H7 (cell line): Measurements from ENCODE around the gene MAD2L2. TPM values are rescaled to one million over a fixed set of nuclear protein-coding genes. Genes with fewer than 3 reads are reported as not detected.
A peak's percentile ranks its signal among the peaks of the same experiment; 100 is the strongest.

Source experiments
- DNase-seq: peaks from one replicate; pipeline ENCODE4 v3.0.0; 2012
- H3K27me3 ChIP-seq: 2 replicates; pipeline ENCODE4 v1.6.0; 2011; ENCODE audit warnings: mild to moderate bottlenecking, low read length; ENCODE audit not compliant: control insufficient read depth, insufficient read depth
- H3K36me3 ChIP-seq: replicated peaks from 2 replicates; pipeline ENCODE4 v1.5.1; 2011; ENCODE audit warnings: low read length; ENCODE audit not compliant: control insufficient read depth, insufficient read depth
- H3K4me3 ChIP-seq: 2 replicates; pipeline ENCODE4 v1.5.1; 2011; ENCODE audit warnings: low read depth, mild to moderate bottlenecking, control low read depth, low read length, moderate library complexity; ENCODE audit not compliant: insufficient read depth
- total RNA-seq: library from RNA; depleted of rRNA; stranded (reverse); fragments of >200 nt; shearing (Covaris generic); gene quantifications from 2 replicates; pipeline ENCODE4 v1.2.3, GENCODE V29; 2014

The MAD2L2 gene
- total RNA-seq, 1 experiment from 2014 or later: 786 TPM

DNA sequence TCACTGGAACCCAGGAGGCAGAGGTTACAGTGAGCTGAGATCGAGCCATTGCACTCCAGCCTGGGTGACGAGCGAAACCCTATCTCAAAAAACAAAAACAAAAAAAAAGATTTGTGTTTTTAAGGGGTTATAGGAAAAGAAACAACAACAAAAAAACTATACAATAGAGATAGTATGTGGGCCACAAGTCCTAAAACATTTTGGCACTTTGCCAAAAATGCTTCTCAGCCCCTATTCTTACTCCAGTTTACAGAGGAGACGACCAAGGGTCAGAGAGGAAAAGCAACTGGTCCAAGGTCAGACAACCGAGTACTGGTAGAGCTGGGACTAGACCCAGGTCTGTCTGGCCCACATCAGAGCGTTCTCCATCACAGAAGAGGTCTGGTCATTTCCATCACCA is 23.3 kb downstream of the MAD2L2 start:
- DNase-seq: no peak
- Histone ChIP-seq H3K4me3 (no peak overlapping the region), H3K27me3 (peaks cover 14% of the 10 kb centered on the region), H3K36me3 (peaks cover 9% of the 10 kb centered on the region)

DNA sequence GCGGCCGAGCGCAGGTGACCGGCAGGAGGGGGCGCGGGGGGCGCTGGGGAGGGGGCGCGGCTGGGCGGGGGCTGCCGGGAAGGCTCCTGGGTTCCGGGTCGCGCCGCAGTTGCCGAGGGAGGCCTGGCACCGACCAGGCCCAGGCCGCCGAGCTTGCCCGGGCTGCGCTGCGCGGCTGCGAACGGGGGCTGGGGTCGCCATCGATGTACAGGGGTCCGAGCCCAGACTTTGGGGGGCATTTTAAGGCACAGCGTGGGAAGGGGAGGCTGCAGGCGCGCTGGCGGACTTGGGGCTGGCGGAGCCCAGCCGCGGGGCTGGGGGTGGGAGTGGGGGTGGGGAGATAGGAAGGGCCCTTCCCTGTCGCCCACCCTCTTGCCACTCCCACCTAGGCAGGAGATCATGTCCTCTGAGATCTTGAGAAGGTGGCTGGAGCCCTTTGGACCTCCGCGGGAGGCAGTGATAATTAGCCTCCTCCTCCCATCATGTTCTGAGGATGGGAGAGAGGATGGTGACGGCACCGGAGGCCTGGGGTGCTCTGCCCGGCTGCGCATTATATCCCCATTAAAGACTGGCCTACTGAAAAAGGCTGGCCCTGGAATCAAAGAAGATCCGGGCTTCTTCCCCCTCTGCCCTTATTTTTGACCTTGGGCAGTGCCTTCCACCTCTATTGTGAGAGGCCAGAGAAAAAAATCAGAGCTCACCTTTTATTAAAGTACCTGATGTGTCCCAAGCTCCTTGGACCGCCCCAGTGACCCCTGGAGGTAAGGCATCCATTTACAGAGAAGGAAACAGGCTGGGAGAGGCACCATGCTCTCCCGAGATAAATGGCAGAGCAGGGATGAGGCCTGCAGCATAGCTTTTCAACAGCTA is 25.8 kb downstream of the MAD2L2 start:
- H3K27me3 ChIP-seq: peaks cover 32% of the 10 kb centered on the region
- DNase-seq: peak; percentile 79

DNA sequence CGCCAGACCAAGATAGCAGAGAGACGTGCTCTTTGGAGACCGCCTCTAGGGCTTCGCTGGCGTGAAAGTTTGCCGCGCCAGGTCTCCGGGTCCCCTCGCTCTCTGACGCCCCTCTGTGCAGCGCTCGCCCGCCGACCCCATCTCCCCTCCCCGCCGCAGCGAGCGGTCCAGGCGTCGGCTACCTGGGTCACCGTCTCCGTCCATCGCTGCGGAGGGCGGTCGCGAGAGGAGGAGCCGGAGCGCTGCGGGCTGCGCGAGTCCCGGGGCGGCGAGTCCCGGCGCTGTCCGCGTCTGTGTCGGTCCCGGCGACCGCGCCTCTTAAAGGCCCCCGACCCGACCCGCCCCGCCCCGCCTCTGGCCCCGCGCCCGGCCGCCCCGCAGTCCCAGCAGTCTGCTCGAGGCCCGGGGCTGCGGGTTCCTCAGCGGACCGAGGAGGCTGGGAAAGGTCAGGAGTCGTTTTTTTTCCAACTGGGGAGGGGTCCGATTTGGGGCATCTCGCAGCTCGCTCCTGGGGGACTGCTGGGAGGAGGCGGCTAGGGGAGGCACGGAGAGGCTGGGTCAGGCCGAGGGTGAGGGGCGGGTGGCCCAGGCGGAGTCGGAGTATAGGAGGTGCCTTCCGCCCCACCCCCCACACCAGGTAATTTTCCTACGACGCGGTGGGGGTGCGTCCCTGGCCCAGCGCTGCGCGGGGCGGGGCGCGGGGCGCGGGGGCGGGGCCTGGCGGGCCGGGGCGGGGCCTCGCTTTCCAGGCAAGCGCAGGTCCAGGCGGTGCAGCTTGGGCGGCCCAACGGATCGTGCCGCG is 26.6 kb downstream of the MAD2L2 start, which contains the start of the genes FBXO2 and FBXO44:
Gene FBXO2, minus strand, starts transcription at position 293 of the 802 bp plus-strand sequence. Its CDS starts 89 bp downstream, at position 204.
Gene FBXO44, plus strand, starts transcription at position 741 of the 802 bp plus-strand sequence. CDS start 959 bp downstream, outside the sequence.
- Histone ChIP-seq H3K36me3 (peaks cover 9% of the 10 kb centered on the region), H3K27me3 (peaks cover 40% of the 10 kb centered on the region), H3K4me3 (peak within 1 kb of the TSS; percentile 81)
- peak; percentile 96 for DNase-seq

More for the DNA sequence above, 25.8 kb downstream of the MAD2L2 start:
- H3K4me3 ChIP-seq: peak overlapping the region; percentile 67
- H3K36me3 ChIP-seq: peaks cover 9% of the 10 kb centered on the region

GRCh38 chr1:11653861-11654136 is 27.1 kb downstream of the MAD2L2 start:
- peak; percentile 86 for DNase-seq
- Histone ChIP-seq H3K27me3 (peaks cover 44% of the 10 kb centered on the region), H3K4me3 (peak overlapping the region; percentile 81), H3K36me3 (peaks cover 9% of the 10 kb centered on the region)

- peaks cover 48% of the 10 kb centered on the region for H3K27me3 ChIP-seq
- H3K4me3 ChIP-seq: peak overlapping the region; percentile 81
- peak; percentile 78 for DNase-seq
- H3K36me3 ChIP-seq: peaks cover 8% of the 10 kb centered on the region
Observed at GRCh38 chr1:11653101-11653860, 27.7 kb downstream of the MAD2L2 start.

- no peak overlapping the region for H3K4me3 ChIP-seq
- peaks cover 53% of the 10 kb centered on the region for H3K27me3 ChIP-seq
- peaks cover 7% of the 10 kb centered on the region for H3K36me3 ChIP-seq
- no peak for DNase-seq
Observed at GRCh38 chr1:11652203-11652780, 28.7 kb downstream of the MAD2L2 start.

DNA sequence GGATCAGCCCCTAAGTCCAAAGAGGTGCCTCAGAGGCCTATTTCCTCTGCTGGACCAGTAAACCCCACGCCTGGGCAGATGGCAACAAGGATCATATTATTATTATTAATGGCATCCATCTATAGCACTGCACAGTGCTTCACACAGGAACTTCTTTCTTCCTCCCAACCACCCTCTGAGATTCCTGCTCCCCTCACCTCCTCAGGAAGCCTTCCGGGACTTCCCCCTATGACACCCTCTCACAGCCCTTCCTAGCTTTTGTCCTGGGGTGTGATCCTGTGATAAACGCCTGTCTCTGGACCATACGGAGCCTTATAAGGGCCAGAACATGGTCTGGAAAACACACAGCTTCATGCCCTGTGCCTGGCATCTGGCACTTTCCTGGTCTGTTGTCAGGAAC is 29.9 kb downstream of the MAD2L2 start:
- Histone ChIP-seq H3K4me3 (0 out of 2 replicates have a peak overlapping the region, but pooled peaks have one; percentile 16), H3K27me3 (peaks cover 53% of the 10 kb centered on the region), H3K36me3 (peaks cover 2% of the 10 kb centered on the region)
- DNase-seq: no peak

- DNase-seq: peak; percentile 87
- peaks cover 51% of the 10 kb centered on the region for H3K27me3 ChIP-seq
- H3K36me3 ChIP-seq: no peaks in the 10 kb centered on the region; the same call in 1 of the 2 replicates
- peak overlapping the region; percentile 16; the same call in 1 of the 2 replicates for H3K4me3 ChIP-seq
Observed at GRCh38 chr1:11650331-11650991, 30.5 kb downstream of the MAD2L2 start.

- no peaks in the 10 kb centered on the region; the same call in 1 of the 2 replicates for H3K36me3 ChIP-seq
- H3K27me3 ChIP-seq: peaks cover 51% of the 10 kb centered on the region
- no peak for DNase-seq
- H3K4me3 ChIP-seq: no peak overlapping the region
Observed at GRCh38 chr1:11649624-11650330, 31.2 kb downstream of the MAD2L2 start.

- Histone ChIP-seq H3K4me3 (peak overlapping the region; percentile 44), H3K27me3 (peaks cover 51% of the 10 kb centered on the region), H3K36me3 (no peaks in the 10 kb centered on the region; the same call in 1 of the 2 replicates)
- no peak for DNase-seq
Observed at GRCh38 chr1:11649237-11649623, 31.7 kb downstream of the MAD2L2 start.

DNA sequence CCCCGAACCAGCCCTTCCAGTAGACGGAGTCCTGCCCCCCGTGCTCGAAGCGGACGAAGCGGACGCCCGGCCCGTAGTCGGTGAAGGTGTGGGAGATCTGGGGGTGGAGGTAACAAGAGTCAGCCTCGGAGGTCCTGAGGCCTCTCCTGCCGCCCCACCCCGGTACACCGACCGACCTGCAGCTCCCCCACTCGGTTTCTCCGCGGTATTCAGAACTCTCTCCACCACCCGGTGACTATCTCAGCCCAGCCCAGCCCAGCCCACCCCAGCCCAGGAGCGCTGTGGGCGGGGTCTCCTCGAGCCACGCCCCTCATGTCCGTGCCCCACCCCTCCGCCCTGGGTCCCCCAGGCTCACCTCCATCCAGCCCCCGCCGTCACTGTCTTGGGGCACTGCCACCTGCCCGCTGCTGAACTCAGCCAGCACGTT is 32.2 kb downstream of the MAD2L2 start:
- H3K36me3 ChIP-seq: no peaks in the 10 kb centered on the region; the same call in 1 of the 2 replicates
- peaks cover 47% of the 10 kb centered on the region for H3K27me3 ChIP-seq
- peak overlapping the region; percentile 44 for H3K4me3 ChIP-seq
- DNase-seq: peak; percentile 96

GRCh38 chr1:11648039-11648438 is 32.9 kb downstream of the MAD2L2 start:
- peaks cover 41% of the 10 kb centered on the region for H3K27me3 ChIP-seq
- no peaks in the 10 kb centered on the region; the same call in 1 of the 2 replicates for H3K36me3 ChIP-seq
- H3K4me3 ChIP-seq: no peak overlapping the region
- no peak for DNase-seq

DNA sequence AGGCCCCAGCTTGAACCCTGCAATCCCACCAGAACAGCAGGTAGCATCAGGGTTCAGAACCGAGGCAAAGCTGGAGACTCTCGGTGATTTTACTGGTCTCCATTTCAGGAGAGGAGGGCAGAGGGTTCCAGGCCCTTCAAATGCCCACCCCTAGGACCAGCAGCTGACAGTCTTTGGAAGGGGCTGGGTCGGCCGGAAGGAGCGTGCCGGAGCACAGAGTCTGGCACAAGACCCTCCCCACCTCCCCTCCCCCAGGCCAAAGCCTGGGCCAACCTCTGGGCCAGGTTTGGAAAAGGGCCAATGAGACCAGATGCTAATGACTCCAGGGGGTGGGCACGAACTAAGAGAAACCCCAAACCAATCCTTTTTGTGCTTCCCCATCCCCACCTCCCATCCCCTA is 33.6 kb downstream of the MAD2L2 start:
- no peaks in the 10 kb centered on the region; the same call in 1 of the 2 replicates for H3K36me3 ChIP-seq
- no peak for DNase-seq
- peaks cover 35% of the 10 kb centered on the region for H3K27me3 ChIP-seq
- H3K4me3 ChIP-seq: no peak overlapping the region
